ENCODE data around the gene TRIM14.

Gene TRIM14, protein sequence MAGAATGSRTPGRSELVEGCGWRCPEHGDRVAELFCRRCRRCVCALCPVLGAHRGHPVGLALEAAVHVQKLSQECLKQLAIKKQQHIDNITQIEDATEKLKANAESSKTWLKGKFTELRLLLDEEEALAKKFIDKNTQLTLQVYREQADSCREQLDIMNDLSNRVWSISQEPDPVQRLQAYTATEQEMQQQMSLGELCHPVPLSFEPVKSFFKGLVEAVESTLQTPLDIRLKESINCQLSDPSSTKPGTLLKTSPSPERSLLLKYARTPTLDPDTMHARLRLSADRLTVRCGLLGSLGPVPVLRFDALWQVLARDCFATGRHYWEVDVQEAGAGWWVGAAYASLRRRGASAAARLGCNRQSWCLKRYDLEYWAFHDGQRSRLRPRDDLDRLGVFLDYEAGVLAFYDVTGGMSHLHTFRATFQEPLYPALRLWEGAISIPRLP

DNA sequence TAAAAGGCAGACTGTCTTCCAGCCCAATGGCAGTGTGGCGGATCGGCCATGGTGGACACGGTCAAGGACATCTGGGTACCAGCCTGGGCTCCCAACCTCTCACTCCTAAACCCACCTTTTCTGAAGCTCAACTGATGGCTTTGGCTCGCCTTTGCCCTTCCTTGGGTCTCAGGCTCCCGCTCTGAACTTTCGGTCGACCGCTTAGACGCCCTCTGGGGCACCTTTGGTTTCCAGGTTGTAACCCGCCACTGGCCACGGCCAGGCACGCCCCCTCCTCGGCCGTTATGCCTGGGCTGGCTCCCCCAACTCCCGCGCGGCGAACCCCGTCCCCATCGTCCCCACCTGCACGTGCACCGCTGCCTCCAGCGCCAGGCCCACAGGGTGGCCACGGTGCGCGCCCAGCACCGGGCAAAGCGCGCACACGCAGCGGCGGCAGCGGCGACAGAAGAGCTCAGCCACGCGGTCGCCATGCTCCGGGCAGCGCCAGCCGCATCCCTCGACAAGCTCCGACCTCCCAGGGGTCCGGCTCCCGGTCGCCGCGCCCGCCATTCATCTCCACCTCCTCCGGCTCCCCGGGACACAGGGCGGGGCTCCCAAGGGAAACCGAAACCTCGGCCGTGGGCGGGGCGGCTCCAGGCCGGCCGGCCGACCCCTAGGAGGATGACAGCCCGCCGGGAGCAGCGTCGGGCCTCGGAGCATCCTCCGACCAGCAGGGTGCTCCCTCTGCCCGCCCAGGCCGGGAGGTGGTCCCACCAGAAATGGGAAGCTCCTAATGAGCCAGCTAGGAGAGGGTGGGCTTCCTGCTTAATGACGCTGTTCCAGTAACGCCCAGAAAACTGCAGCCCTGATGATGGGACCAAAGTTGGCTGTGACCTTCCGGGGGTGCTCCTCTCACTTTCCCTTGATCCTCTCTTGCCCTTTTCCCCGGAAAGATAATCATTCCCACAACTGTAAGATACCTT, at the start of gene TRIM14:
Gene TRIM14 (minus strand): TSS at position 583 of the 962 bp plus-strand sequence. CDS start 34 bp downstream, at position 549.
- DNase-seq (ENCODE audit: low read depth in 3 of 3, low spot score in 1 of 3): peak in 1 of 3 donors; percentile 44

GRCh38 chr9:98168153-98168780, 49.2 kb upstream of the TRIM14 start:
- no peak for DNase-seq (ENCODE audit: low read depth in 3 of 3, low spot score in 1 of 3)

DNA sequence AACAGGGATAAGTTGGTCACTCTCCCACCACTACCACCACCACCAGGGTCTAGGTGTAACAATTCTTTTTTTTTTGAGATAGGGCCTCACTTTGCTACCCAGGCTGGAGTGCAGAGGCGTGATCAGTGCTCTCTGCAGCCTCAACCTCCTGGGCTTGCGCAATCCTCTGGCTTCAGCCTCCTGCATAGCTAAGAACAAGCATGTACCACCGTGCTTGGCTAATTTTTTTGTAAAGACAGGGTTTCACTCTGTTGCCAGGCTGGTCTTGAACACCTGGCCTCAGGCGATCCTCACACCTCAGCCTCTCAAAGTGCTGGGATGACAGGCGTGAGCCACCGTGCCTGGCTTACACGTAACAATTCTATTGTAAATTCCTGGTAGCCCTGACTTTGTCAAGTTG, 45.9 kb upstream of the TRIM14 start:
- no peak for DNase-seq (ENCODE audit: low read depth in 3 of 3, low spot score in 1 of 3)

DNA sequence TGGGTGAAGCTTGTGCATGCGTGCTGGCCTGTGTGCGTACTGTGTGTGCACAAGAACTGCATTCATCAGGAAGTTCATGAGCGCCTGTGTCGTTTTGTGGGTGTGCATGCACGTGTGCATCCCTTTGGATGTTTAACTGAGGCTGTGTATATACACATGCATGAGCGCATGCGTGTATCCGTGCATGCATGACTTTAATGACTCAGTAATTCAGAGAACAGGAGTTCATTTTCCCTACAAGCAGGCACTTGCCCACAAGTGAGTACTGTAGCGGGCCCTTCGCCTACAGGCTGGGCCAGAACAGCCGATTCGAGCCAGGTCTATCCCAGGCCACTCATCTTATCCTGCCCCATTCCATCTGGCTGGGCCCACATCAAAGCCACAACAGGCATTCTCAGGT, 43.6 kb upstream of the TRIM14 start:
- no peak for DNase-seq (ENCODE audit: low read depth in 3 of 3, low spot score in 1 of 3)

- no peak for DNase-seq (ENCODE audit: low read depth in 3 of 3, low spot score in 1 of 3)
These were observed 42.8 kb upstream of the TRIM14 start for GRCh38 chr9:98161851-98162250.

GRCh38 chr9:98159790-98160189, 40.8 kb upstream of the TRIM14 start:
- no peak for DNase-seq (ENCODE audit: low read depth in 3 of 3, low spot score in 1 of 3)

GRCh38 chr9:98159301-98159700, 40.3 kb upstream of the TRIM14 start:
- no peak for DNase-seq (ENCODE audit: low read depth in 3 of 3, low spot score in 1 of 3)

- DNase-seq (ENCODE audit: low read depth in 3 of 3, low spot score in 1 of 3): no peak
These were observed 39.2 kb upstream of the TRIM14 start for GRCh38 chr9:98158071-98158831.

DNA sequence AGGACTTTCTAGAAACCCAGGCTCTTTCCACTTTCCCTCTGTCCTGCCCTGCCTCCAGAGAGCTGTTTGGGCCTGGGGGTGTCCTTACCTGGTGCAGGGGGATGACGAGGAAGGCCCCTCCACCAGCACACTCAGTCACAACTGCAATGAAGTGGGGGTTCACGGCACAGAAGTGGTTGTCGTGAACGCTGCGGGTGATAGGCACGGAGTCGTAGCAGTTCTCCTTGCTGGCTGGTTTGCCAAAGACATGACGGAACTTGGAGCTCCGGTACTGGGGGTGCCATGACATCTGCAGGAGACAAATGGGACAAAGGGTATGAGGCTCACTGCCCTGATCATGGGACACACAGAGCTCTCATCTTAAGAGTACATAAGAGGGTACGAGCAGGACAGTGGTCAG, 38.4 kb upstream of the TRIM14 start:
- no peak for DNase-seq (ENCODE audit: low read depth in 3 of 3, low spot score in 1 of 3)

GRCh38 chr9:98154678-98155077, 35.7 kb upstream of the TRIM14 start:
- DNase-seq (ENCODE audit: low read depth in 3 of 3, low spot score in 1 of 3): no peak

GRCh38 chr9:98152526-98152925, 33.5 kb upstream of the TRIM14 start:
- DNase-seq (ENCODE audit: low read depth in 3 of 3, low spot score in 1 of 3): no peak

DNA sequence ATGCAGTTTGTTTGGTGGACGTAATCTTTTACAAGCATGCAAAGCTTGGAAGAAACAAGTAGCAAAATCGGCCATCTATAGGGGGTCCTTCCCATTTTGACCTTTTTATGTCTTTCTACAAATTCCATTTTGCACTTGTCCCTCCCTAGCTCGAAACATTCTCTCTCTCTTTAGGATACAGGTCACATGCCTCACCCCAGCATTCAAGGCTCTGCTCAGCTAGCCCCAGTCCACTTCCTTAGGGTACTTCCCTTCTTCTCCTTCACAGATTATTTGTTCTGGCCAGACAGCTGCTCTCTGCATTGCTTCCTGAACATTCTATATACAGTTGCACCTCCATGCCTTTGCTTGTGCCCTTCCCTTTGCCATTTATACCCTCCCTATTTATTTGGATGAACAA, 31.7 kb upstream of the TRIM14 start:
- no peak for DNase-seq (ENCODE audit: low read depth in 3 of 3, low spot score in 1 of 3)

DNA sequence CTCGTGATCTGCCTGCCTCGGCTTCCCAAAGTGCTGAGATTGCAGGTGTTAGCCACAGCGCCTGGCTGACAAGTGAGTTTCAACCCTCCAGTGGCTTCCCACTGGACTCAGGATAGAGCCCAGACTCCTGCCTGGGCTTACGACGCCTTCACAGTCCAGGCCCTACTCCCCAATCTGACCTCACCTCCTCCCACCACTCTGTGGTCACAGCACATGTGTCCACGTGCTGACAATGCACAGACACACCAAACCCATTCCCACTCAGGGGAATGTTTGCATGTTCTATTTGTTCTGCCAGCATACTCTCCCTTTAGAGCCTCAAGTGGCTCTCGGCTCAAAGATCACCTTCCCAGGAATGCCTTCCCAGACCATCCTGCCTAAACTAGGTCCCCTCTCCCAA, 31.1 kb upstream of the TRIM14 start:
- no peak for DNase-seq (ENCODE audit: low read depth in 3 of 3, low spot score in 1 of 3)

DNA sequence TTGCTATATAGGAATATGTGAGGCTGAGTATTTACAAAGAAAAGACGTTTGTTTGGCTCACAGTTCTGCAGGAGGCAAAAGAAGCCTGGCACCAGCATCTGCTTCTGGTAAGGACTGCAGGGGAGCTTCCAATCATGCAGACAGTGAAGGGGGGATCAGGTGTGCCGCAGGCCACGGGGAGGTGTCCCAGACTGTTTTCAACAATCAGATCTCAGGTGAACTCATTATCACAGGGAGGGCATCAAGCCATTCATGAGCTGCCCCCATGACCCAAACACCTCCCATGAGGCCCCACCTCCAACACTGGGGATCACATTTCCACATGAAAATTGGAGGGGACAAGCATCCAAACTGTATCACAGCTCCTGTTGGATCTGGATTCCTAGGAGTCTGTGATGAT, 30.4 kb upstream of the TRIM14 start:
- no peak for DNase-seq (ENCODE audit: low read depth in 3 of 3, low spot score in 1 of 3)

DNA sequence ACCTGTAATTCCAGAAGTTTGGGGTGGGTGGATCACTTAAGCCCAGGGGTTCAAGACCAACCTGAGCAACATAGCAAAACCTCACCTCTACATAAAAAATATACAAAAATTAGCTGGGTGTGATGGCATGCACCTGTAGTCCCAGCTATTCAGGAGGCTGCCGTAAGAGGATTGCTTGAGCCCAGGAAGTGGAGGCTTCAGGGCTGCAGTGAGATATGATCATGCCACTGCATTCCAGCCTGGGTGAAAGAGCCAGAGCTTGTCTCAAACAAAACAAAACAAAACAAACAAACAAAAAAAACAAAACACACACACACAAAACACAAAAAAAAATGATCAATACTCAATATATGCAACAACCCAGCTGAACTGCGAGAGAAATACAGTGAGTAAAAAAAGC, 29.5 kb upstream of the TRIM14 start:
- DNase-seq (ENCODE audit: low read depth in 3 of 3, low spot score in 1 of 3): no peak

GRCh38 chr9:98147582-98147981, 28.6 kb upstream of the TRIM14 start:
- DNase-seq (ENCODE audit: low read depth in 3 of 3, low spot score in 1 of 3): no peak

DNA sequence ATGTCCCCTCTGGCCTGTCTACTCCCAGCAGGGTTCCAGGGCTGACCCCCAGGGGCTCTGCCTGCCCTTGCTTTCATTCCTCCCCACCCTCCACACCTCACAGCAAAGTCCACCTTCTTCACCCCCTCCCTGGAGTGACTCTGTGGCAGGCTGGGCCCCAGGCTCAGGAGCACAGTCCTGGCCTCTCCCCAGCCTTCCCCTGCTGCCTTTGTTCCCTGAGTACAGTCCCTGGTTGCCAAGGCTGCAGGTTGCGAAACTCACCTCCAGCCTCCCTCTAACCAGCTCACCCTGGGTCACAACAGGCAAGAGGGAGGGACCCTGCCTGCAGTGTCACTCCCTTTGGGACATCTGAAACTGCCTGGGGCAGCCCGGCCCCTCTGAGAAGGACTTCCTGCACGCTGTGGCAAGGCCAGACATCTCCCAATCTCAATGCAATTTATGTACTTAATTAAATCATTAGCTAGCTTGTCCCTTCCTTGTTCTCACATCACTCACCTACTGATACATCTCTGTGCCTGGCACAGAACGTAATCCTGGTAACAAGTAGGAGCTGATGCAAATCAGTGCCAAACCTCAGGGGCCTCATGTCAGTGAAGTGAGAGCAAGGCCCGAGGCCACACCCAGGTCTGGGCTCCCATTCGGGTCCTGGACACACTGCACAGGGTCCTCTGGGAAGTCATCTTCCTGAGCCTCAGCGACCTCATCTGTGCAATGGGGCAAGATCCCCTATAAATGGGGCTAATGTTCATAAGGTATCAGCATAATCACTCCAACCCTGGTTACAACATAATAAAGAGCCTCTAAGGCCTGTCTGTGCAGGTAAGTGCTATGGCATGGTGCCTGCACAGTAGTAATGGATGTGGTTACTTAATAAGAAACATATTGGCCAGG, 27.3 kb upstream of the TRIM14 start:
- no peak for DNase-seq (ENCODE audit: low read depth in 3 of 3, low spot score in 1 of 3)

- no peak for DNase-seq (ENCODE audit: low read depth in 3 of 3, low spot score in 1 of 3)
These were observed 25.6 kb upstream of the TRIM14 start for GRCh38 chr9:98144631-98145030.

GRCh38 chr9:98144076-98144475, 25.1 kb upstream of the TRIM14 start:
- DNase-seq (ENCODE audit: low read depth in 3 of 3, low spot score in 1 of 3): no peak
